ENCODE results near the gene SLC7A14. TPM values are rescaled to one million over a fixed set of nuclear protein-coding genes. Genes with fewer than 3 reads are reported as not detected.

Gene SLC7A14
- total RNA-seq, 1 donor from 2014 or later = not detected

DNA sequence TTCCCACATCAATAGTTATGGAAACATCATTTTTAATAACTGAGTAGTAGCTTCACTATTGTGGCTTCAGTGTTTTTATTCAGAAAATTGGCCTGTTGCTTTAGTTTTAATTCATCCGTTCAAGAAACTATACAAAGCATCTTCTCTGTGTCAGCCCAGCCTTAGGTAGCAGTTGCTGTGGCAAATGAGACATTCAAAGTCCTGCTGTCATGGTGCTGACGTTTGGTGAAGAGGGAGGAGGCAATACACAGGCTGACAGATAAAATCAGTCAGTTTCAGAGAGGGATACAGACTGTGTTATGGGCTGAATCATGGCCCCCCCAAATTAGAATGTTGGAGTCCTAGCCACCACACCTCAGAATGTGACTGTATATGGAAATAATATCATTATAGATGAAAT is 56.5 kb downstream of the SLC7A14 start:
- DNase-seq (ENCODE audit: low spot score in 2 of 2) = no peak
- TF ChIP-seq, protein P1, sequence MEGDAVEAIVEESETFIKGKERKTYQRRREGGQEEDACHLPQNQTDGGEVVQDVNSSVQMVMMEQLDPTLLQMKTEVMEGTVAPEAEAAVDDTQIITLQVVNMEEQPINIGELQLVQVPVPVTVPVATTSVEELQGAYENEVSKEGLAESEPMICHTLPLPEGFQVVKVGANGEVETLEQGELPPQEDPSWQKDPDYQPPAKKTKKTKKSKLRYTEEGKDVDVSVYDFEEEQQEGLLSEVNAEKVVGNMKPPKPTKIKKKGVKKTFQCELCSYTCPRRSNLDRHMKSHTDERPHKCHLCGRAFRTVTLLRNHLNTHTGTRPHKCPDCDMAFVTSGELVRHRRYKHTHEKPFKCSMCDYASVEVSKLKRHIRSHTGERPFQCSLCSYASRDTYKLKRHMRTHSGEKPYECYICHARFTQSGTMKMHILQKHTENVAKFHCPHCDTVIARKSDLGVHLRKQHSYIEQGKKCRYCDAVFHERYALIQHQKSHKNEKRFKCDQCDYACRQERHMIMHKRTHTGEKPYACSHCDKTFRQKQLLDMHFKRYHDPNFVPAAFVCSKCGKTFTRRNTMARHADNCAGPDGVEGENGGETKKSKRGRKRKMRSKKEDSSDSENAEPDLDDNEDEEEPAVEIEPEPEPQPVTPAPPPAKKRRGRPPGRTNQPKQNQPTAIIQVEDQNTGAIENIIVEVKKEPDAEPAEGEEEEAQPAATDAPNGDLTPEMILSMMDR (IDR thresholded peaks at IDR 0.05) = no peak
- H3K9me3 ChIP-seq = no peaks in the 10 kb centered on the region
- H3K36me3 ChIP-seq = no peaks in the 10 kb centered on the region
- no peak overlapping the region for H3K27ac ChIP-seq
- H3K27me3 ChIP-seq = no peaks in the 10 kb centered on the region
- no peaks in the 10 kb centered on the region for H3K4me1 ChIP-seq
- no peak overlapping the region for H3K4me3 ChIP-seq
- intact Hi-C loops (cut with DNase I) = no loop called here

DNA sequence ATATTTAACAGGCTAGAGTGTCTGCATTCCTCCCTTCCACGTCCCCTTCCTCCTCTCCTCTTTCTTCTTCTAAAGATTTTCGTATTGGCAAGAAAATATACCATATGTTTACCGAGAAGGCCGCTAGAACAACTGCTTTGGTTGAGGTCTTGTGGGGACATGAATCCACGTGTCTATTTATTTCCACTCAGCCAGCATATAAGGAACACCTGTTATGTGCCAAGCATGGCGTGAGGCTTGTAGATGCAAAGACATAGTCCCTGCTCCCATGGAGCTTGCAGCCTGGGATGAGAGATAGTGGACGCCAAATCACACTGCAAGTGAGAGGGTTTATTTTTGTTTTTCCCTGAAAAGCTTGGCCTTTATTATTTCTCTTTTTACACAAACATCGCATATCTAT is 57.1 kb downstream of the SLC7A14 start:
- H3K4me1 ChIP-seq = no peaks in the 10 kb centered on the region
- H3K4me3 ChIP-seq = no peak overlapping the region
- TF ChIP-seq, protein P1 (IDR thresholded peaks at IDR 0.05) = no peak
- no peaks in the 10 kb centered on the region for H3K36me3 ChIP-seq
- H3K27ac ChIP-seq = no peak overlapping the region
- DNase-seq (ENCODE audit: low spot score in 2 of 2) = no peak
- H3K9me3 ChIP-seq = no peaks in the 10 kb centered on the region
- intact Hi-C loops (cut with DNase I) = no loop called here
- no peaks in the 10 kb centered on the region for H3K27me3 ChIP-seq

DNA sequence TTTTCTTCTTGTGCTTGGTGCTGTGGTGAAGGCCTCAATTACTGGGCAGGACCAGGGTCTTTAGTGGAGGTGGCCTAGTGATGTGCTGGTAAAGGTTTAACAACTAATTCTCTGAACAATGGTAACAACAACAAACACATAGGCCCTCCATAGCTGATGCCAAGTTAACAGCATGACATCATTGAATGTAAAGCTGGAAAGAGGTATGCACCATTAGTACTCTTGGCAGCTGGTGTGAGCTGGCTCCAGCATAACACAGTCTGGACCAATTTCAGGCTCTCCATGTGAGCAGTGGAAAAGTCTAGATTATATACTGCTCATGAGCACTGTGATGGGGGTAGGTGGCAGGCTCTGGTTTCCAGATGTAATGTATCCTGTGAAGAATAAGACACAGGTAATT is 61.8 kb downstream of the SLC7A14 start:
- Histone ChIP-seq H3K4me1 (no peaks in the 10 kb centered on the region), H3K27me3 (no peaks in the 10 kb centered on the region), H3K9me3 (no peaks in the 10 kb centered on the region), H3K4me3 (no peak overlapping the region), H3K27ac (no peak overlapping the region), H3K36me3 (no peaks in the 10 kb centered on the region)
- TF ChIP-seq, protein P1 (IDR thresholded peaks at IDR 0.05) = no peak
- DNase-seq (ENCODE audit: low spot score in 2 of 2) = no peak
- intact Hi-C loops (cut with DNase I) = no loop called here

DNA sequence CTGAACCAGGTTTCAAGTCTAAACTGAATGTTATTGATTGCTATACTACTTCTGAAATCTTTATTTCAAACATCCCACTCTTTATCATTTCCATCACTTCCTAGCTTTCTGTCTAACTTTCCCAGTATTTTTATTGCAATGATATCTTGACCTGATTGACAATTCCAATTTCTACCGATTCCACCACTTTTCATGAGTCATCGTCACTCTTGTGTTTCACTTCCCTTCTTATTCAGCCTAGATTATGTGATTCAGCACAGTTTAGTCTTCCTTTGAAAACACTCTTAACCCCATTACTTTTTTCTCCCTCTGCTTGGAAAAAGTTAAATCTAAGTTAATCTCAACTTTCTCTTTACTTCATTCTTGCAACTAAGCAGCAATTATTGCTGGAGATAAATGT is 62.6 kb downstream of the SLC7A14 start:
- TF ChIP-seq, protein P1 (IDR thresholded peaks at IDR 0.05) = no peak
- no peaks in the 10 kb centered on the region for H3K27me3 ChIP-seq
- intact Hi-C loops (cut with DNase I) = no loop called here
- DNase-seq (ENCODE audit: low spot score in 2 of 2) = no peak
- no peaks in the 10 kb centered on the region for H3K4me1 ChIP-seq
- H3K4me3 ChIP-seq = no peak overlapping the region
- no peaks in the 10 kb centered on the region for H3K9me3 ChIP-seq
- H3K36me3 ChIP-seq = no peaks in the 10 kb centered on the region
- no peak overlapping the region for H3K27ac ChIP-seq

DNA sequence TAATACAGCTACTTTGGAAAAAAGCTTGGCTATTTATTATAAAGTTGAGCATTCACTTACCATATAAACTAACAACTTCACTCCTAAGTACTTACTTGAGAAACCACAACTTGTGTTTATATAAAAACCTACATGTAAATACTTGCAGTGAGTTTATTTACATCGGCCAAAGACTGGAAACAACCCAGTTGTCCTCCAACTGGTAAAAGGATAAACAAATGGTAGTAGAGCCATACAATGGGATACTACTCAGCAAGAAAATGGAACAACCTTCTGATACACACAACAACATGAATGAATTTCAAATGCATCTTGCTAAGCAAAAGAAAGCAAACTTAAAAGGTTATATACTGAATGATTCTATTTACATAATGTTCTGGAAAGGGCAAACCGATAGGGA is 63.7 kb downstream of the SLC7A14 start:
- DNase-seq (ENCODE audit: low spot score in 2 of 2) = no peak
- H3K27me3 ChIP-seq = no peaks in the 10 kb centered on the region
- H3K4me1 ChIP-seq = no peaks in the 10 kb centered on the region
- intact Hi-C loops (cut with DNase I) = no loop called here
- no peaks in the 10 kb centered on the region for H3K36me3 ChIP-seq
- H3K27ac ChIP-seq = no peak overlapping the region
- no peaks in the 10 kb centered on the region for H3K9me3 ChIP-seq
- H3K4me3 ChIP-seq = no peak overlapping the region
- TF ChIP-seq, protein P1 (IDR thresholded peaks at IDR 0.05) = no peak

DNA sequence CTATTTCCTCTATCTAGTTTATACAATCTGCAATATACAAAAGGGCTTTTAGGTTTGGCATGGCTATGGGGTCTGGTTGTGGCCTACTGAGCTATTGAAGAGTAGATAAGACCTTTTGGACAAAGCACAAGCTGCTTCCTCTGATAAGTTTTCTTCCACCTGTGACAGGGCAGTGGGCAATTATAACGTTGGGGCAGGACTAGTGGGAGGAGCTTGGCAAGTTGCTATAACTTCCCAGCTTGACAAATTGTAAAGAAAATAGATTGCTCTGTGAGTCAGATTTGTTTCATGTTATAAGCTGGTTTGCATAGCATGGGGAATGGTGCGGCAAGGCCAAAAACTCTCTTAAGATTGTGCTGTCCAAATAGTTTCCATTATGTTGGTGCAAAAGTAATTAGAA is 64.9 kb downstream of the SLC7A14 start:
- TF ChIP-seq, protein P1 (IDR thresholded peaks at IDR 0.05) = no peak
- H3K4me3 ChIP-seq = no peak overlapping the region
- no peaks in the 10 kb centered on the region for H3K4me1 ChIP-seq
- DNase-seq (ENCODE audit: low spot score in 2 of 2) = no peak
- no peak overlapping the region for H3K27ac ChIP-seq
- intact Hi-C loops (cut with DNase I) = no loop called here
- H3K36me3 ChIP-seq = no peaks in the 10 kb centered on the region
- no peaks in the 10 kb centered on the region for H3K9me3 ChIP-seq
- no peaks in the 10 kb centered on the region for H3K27me3 ChIP-seq
